GM23338 (cell line): Measurements from ENCODE around the gene GABPB1. TPM values are rescaled to one million over a fixed set of nuclear protein-coding genes. Genes with fewer than 3 reads are reported as not detected.

Experiments used
- ATAC-seq: fragments of 200-7000 bp; cut with Tn5 transposase; 3 replicates; pipeline ENCODE4 v1.9.1; 2020
- DNase-seq: peaks from one replicate; pipeline ENCODE4 v3.0.0-alpha.2; 2015; ENCODE audit warnings: low spot score
- H2AFZ ChIP-seq: fragments of 200-600 bp; sonication (generic); 2 replicates; pipeline ENCODE4 v1.8.0; 2016; ENCODE audit warnings: antibody characterized with exemption, mild to moderate bottlenecking, moderate library complexity
- H3F3A ChIP-seq: fragments of 200-600 bp; sonication (generic); replicated peaks from 2 replicates; pipeline ENCODE4 v1.8.0; 2017; ENCODE audit warnings: antibody characterized with exemption, mixed run types, low read depth
- H3K27ac ChIP-seq: fragments of 200-600 bp; sonication (generic); 2 replicates; pipeline ENCODE4 v1.6.1; 2016; ENCODE audit warnings: low read depth
- H3K27me3 ChIP-seq: fragments of 200-600 bp; sonication (generic); 2 replicates; pipeline ENCODE4 v1.8.0; 2016; ENCODE audit warnings: mild to moderate bottlenecking, mixed run types, moderate library complexity; ENCODE audit not compliant: insufficient read depth
- H3K36me3 ChIP-seq: fragments of 200-600 bp; sonication (generic); 2 replicates; pipeline ENCODE4 v1.8.0; 2016; ENCODE audit warnings: mild to moderate bottlenecking; ENCODE audit not compliant: insufficient read depth
- H3K4me1 ChIP-seq: fragments of 200-600 bp; sonication (generic); 2 replicates; pipeline ENCODE4 v1.8.0; 2016; ENCODE audit warnings: mild to moderate bottlenecking, moderate library complexity; ENCODE audit not compliant: insufficient read depth
- H3K4me2 ChIP-seq: fragments of 200-600 bp; sonication (generic); 2 replicates; pipeline ENCODE4 v1.7.1; 2017; ENCODE audit warnings: mixed run types
- H3K4me3 ChIP-seq: fragments of 200-600 bp; sonication (generic); 2 replicates; pipeline ENCODE4 v1.6.1; 2016; ENCODE audit warnings: mixed run types
- H3K79me2 ChIP-seq: fragments of 200-600 bp; sonication (generic); replicated peaks from 2 replicates; pipeline ENCODE4 v1.8.0; 2017; ENCODE audit warnings: mild to moderate bottlenecking; ENCODE audit not compliant: insufficient read depth
- H3K9me2 ChIP-seq: fragments of 200-600 bp; sonication (generic); 2 replicates; pipeline ENCODE4 v1.8.0; 2017; ENCODE audit not compliant: insufficient read depth
- H4K20me1 ChIP-seq: fragments of 200-600 bp; sonication (generic); replicated peaks from 2 replicates; pipeline ENCODE4 v1.8.0; 2017; ENCODE audit warnings: mild to moderate bottlenecking; ENCODE audit not compliant: insufficient read depth
- H3K27ac Mint-ChIP-seq: 2 replicates; pipeline ENCODE4 v1.8.0; 2020; ENCODE audit warnings: inconsistent platforms, mild to moderate bottlenecking, moderate library complexity, mixed read lengths
- H3K27me3 Mint-ChIP-seq: 3 replicates; pipeline ENCODE4 v1.8.0; 2022; ENCODE audit warnings: low read depth, mild to moderate bottlenecking, moderate library complexity, mixed read lengths, inconsistent platforms; ENCODE audit not compliant: insufficient read depth, poor library complexity
- H3K36me3 Mint-ChIP-seq: 3 replicates; pipeline ENCODE4 v1.8.0; 2021; ENCODE audit warnings: low read depth, mild to moderate bottlenecking, inconsistent platforms, moderate library complexity, mixed read lengths
- H3K4me1 Mint-ChIP-seq: 3 replicates; pipeline ENCODE4 v1.8.0; 2020; ENCODE audit warnings: mild to moderate bottlenecking, inconsistent platforms, mixed read lengths
- H3K4me3 Mint-ChIP-seq: 3 replicates; pipeline ENCODE4 v1.8.0; 2021; ENCODE audit warnings: moderate library complexity, mild to moderate bottlenecking, inconsistent platforms, mixed read lengths
- H3K9me3 Mint-ChIP-seq: 3 replicates; pipeline ENCODE4 v1.8.0; 2020; ENCODE audit warnings: moderate library complexity, mild to moderate bottlenecking, inconsistent platforms, mixed read lengths
- CTCF ChIP-seq, 2 experiments: fragments of 200-600 bp in 1 of 2; sonication (generic) in 1 of 2; conservative IDR thresholded peaks; 2 replicates each; pipeline versions ENCODE4 v1.5.1 to v1.6.1; 2016 to 2017; ENCODE audit warnings: antibody characterized with exemption in 2 of 2, low read depth in 2 of 2, mild to moderate bottlenecking in 2 of 2, moderate library complexity in 1 of 2
- ETS1 ChIP-seq: IDR thresholded peaks from 2 replicates; pipeline ENCODE4 v1.6.1; 2016; ENCODE audit warnings: antibody characterized with exemption
- POLR2AphosphoS5 ChIP-seq: IDR thresholded peaks from 2 replicates; pipeline ENCODE4 v1.6.1; 2016; ENCODE audit warnings: antibody characterized with exemption, low read depth
- STAT1 ChIP-seq: IDR thresholded peaks from one replicate; pipeline ENCODE4 v1.6.1; 2016; ENCODE audit warnings: antibody characterized with exemption; ENCODE audit not compliant: unreplicated experiment
- ZNF114 ChIP-seq: fragments of 250-450 bp; sonication (Bioruptor Pico); IDR thresholded peaks from 2 replicates; pipeline ENCODE4 v1.5.0; 2020; ENCODE audit warnings: mild to moderate bottlenecking, moderate library complexity
- polyA plus RNA-seq: library from polyadenylated mRNA; unstranded; fragments of >200 nt; fragmentation: Nextera tagmentation; extraction: Ambion mirVana; gene quantifications from 2 replicates; pipeline ENCODE4 v1.2.1, GENCODE V29; 2016
- total RNA-seq: library from RNA; depleted of rRNA; stranded (reverse); fragments of >200 nt; shearing (Covaris generic); gene quantifications from 2 replicates; pipeline ENCODE4 v1.2.3, GENCODE V29; 2014

GABPB1 gene
- total and polyA plus RNA-seq, 2 experiments from 2014 or later: 34.4 to 53.9 TPM

- TF ChIP-seq ETS1: no peak
Measured at GRCh38 chr15:50320504-50320903, 34.5 kb downstream of the GABPB1 start (continued).

- Histone ChIP-seq H3F3A (no peaks in the 10 kb centered on the region), H3K4me2 (no peak overlapping the region), H3K27me3 (no peaks in the 10 kb centered on the region), H4K20me1 (peaks cover 6% of the 10 kb centered on the region; the same call in 1 of the 2 replicates), H3K27ac (no peak overlapping the region), H3K36me3 (no peaks in the 10 kb centered on the region), H2AFZ (no peak overlapping the region), H3K79me2 (peaks cover 26% of the 10 kb centered on the region), H3K9me2 (no peaks in the 10 kb centered on the region), H3K4me3 (no peak overlapping the region), H3K4me1 (no peaks in the 10 kb centered on the region)
- Mint-ChIP-seq H3K27me3 (no peaks in the 10 kb centered on the region), H3K4me1 (no peaks in the 10 kb centered on the region), H3K9me3 (no peaks in the 10 kb centered on the region), H3K27ac (no peak overlapping the region), H3K4me3 (no peak overlapping the region), H3K36me3 (peaks cover 3% of the 10 kb centered on the region; the same call in 1 of the 3 replicates)
- DNase-seq: no peak
- TF ChIP-seq ZNF114 (CRISPR knock-in tag): no peak
- no peak for TF ChIP-seq STAT1
- no peak for ATAC-seq
Measured at GRCh38 chr15:50318697-50319096, 36.3 kb downstream of the GABPB1 start.

- H3K79me2 ChIP-seq: peaks cover 28% of the 10 kb centered on the region; the same call in 1 of the 2 replicates
- no peaks in the 10 kb centered on the region for H3K4me1 Mint-ChIP-seq
Measured at GRCh38 chr15:50315814-50316630, 39.0 kb downstream of the GABPB1 start.

More at GRCh38 chr15:50315814-50316630, 39.0 kb downstream of the GABPB1 start:
- Histone ChIP-seq H3K27ac (no peak overlapping the region), H4K20me1 (peaks cover 6% of the 10 kb centered on the region; the same call in 1 of the 2 replicates), H3K4me3 (no peak overlapping the region), H3F3A (no peaks in the 10 kb centered on the region), H3K4me1 (no peaks in the 10 kb centered on the region), H3K36me3 (no peaks in the 10 kb centered on the region), H2AFZ (no peak overlapping the region), H3K9me2 (no peaks in the 10 kb centered on the region), H3K4me2 (no peak overlapping the region), H3K27me3 (no peaks in the 10 kb centered on the region)
- peak in 1 of 2 experiments; percentile 84; a peak in 3 of 4 replicates for TF ChIP-seq CTCF (conservative IDR thresholded peaks at IDR 0.05; ENCODE audit: low read depth in 2 of 2)
- no peak for TF ChIP-seq POLR2AphosphoS5
- no peak overlapping the region for H3K27ac Mint-ChIP-seq
- no peak for ATAC-seq
- peak; percentile 62 for DNase-seq
- H3K4me3 Mint-ChIP-seq: no peak overlapping the region
- peaks cover 2% of the 10 kb centered on the region for H3K27me3 Mint-ChIP-seq
- no peaks in the 10 kb centered on the region for H3K9me3 Mint-ChIP-seq
- peaks cover 3% of the 10 kb centered on the region; the same call in 1 of the 3 replicates for H3K36me3 Mint-ChIP-seq
